HEK293 (cell line): ENCODE measurements around the gene IFI27L1.
"Not testable (repeated sequence)": the region's sequence is repeated elsewhere in the genome, so short reads cannot be mapped to it uniquely, and the experiment has no call there.

ENCODE experiments used
- CTCF ChIA-PET: fragments of 350-600 bp; formaldehyde crosslinking; extraction: SDS; loops from one replicate; lab custom pipeline; 2021; ENCODE audit warnings: antibody characterized with exemption; lab: Yijun Ruan, JAX
- POLR2A ChIA-PET: fragments of 300-600 bp; formaldehyde crosslinking; extraction: SDS; loops from one replicate; lab custom pipeline; 2020; ENCODE audit warnings: antibody characterized with exemption, inconsistent platforms; lab: Yijun Ruan, JAX
- H3K27ac ChIP-seq: fragments of 200-500 bp; sonication (Bioruptor generic); 2 replicates; pipeline ENCODE4 v1.5.1; 2014; ENCODE audit warnings: low read depth, low read length, control low read depth, inconsistent platforms; ENCODE audit errors: extremely low read depth
- H3K36me3 ChIP-seq, 2 experiments: fragments of 200-500 bp in 1 of 2; sonication (Bioruptor generic) in 1 of 2; 1 replicate in 1 of 2; 2 replicates in 1 of 2; pipeline ENCODE4 v1.5.1; 2014 to 2017; ENCODE audit warnings: inconsistent platforms in 2 of 2, low read length in 2 of 2; ENCODE audit not compliant: control insufficient read depth in 2 of 2, insufficient read depth in 1 of 2
- H3K4me1 ChIP-seq: fragments of 200-500 bp; sonication (Bioruptor generic); 2 replicates; pipeline ENCODE4 v1.5.1; 2014; ENCODE audit warnings: mild to moderate bottlenecking, low read length, inconsistent platforms; ENCODE audit not compliant: control insufficient read depth, insufficient read depth
- H3K4me3 ChIP-seq: 2 replicates; pipeline ENCODE4 v1.5.1; 2011; ENCODE audit warnings: low read depth, mild to moderate bottlenecking, control low read depth, low read length, moderate library complexity
- H3K9me3 ChIP-seq: fragments of 200-500 bp; sonication (Bioruptor generic); 2 replicates; pipeline ENCODE4 v1.5.1; 2014; ENCODE audit warnings: low read depth, low read length, inconsistent platforms; ENCODE audit not compliant: control insufficient read depth, insufficient read depth
- SETDB1 ChIP-seq: IDR thresholded peaks from one replicate; pipeline ENCODE4 v1.6.1; 2017; ENCODE audit warnings: mild to moderate bottlenecking, low read length, moderate library complexity, mixed read lengths; ENCODE audit not compliant: insufficient read length
- ZNF146 ChIP-seq: fragments of 450-650 bp; formaldehyde crosslinking; IDR thresholded peaks from 2 replicates; pipeline ENCODE4 v1.5.1; 2016; ENCODE audit warnings: missing biosample characterization, missing genetic modification characterization
- ZNF169 ChIP-seq: fragments of 450-650 bp; formaldehyde crosslinking; IDR thresholded peaks from 2 replicates; pipeline ENCODE4 v1.5.1; 2016; ENCODE audit warnings: missing biosample characterization, missing genetic modification characterization
- ZNF274 ChIP-seq, 2 experiments: fragments of 200-500 bp in 1 of 2; fragments of 450-650 bp in 1 of 2; sonication (Bioruptor generic) in 1 of 2; formaldehyde crosslinking in 1 of 2; IDR thresholded peaks; 2 replicates each; pipeline versions ENCODE4 v1.5.1 to v1.6.1; 2014 to 2016; ENCODE audit warnings: borderline replicate concordance in 1 of 2, inconsistent platforms in 1 of 2, low read length in 1 of 2, missing biosample characterization in 1 of 2, missing genetic modification characterization in 1 of 2
- ZNF280C ChIP-seq: fragments of 450-650 bp; formaldehyde crosslinking; IDR thresholded peaks from 2 replicates; pipeline ENCODE4 v1.5.1; 2016; ENCODE audit warnings: missing biosample characterization, missing genetic modification characterization
- ZNF362 ChIP-seq: fragments of 450-650 bp; formaldehyde crosslinking; IDR thresholded peaks from 2 replicates; pipeline ENCODE4 v1.5.1; 2016; ENCODE audit warnings: missing biosample characterization, missing genetic modification characterization
- TF ChIP-seq, protein P1 (sequence below): fragments of 450-650 bp; formaldehyde crosslinking; IDR thresholded peaks from 2 replicates; pipeline ENCODE4 v1.5.1; 2016; ENCODE audit warnings: missing biosample characterization, missing genetic modification characterization
- TF ChIP-seq, protein P2 (sequence below): fragments of 450-650 bp; formaldehyde crosslinking; IDR thresholded peaks from 2 replicates; pipeline ENCODE4 v1.5.1; 2016; ENCODE audit warnings: missing biosample characterization, missing genetic modification characterization

The IFI27L1 gene

GRCh38 chr14:94066089-94066676 lies 14.9 kb upstream of the IFI27L1 start (continued):
- TF ChIP-seq, protein P1, sequence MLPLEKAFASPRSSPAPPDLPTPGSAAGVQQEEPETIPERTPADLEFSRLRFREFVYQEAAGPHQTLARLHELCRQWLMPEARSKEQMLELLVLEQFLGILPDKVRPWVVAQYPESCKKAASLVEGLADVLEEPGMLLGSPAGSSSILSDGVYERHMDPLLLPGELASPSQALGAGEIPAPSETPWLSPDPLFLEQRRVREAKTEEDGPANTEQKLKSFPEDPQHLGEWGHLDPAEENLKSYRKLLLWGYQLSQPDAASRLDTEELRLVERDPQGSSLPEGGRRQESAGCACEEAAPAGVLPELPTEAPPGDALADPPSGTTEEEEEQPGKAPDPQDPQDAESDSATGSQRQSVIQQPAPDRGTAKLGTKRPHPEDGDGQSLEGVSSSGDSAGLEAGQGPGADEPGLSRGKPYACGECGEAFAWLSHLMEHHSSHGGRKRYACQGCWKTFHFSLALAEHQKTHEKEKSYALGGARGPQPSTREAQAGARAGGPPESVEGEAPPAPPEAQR (tag by site-specific recombination), result no peak

GRCh38 chr14:94072076-94072475 lies 9.0 kb upstream of the IFI27L1 start:
- POLR2A ChIA-PET, H3K27ac ChIP-seq, H3K4me1 ChIP-seq, H3K9me3 ChIP-seq, H3K4me3 ChIP-seq, CTCF ChIA-PET: not testable (repeated sequence)
- peaks cover 3 to 20% of the 10 kb centered on the region in 2 experiments; a peak in 2 of 3 replicates for H3K36me3 ChIP-seq
- peak; percentile 74 for TF ChIP-seq ZNF146 (tag by site-specific recombination)

DNA sequence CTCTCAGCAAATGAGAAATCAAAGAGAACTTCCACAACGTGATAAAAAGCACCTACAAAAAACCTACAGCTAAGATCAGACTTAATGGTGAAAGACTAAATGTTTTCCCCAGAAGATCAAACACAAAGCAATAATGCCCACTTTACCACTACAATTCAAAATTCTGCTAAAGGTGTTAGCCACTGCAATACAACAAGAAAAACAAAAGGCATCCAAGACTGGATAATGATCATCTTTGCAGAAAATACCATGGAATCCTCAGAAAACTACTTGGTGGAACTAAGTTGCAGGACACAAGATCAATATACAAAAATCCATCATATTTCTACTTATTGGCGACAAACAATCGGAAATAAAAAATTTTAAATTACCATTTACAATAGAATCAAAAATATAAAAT lies 6.6 kb upstream of the IFI27L1 start:
- POLR2A ChIA-PET, result no interaction called here
- TF ChIP-seq ZNF169 (no peak), ZNF280C (tag by site-specific recombination) (peak; percentile 70; the same call in 1 of the 2 replicates), SETDB1 (peak; percentile 87)
- TF ChIP-seq, protein P2, sequence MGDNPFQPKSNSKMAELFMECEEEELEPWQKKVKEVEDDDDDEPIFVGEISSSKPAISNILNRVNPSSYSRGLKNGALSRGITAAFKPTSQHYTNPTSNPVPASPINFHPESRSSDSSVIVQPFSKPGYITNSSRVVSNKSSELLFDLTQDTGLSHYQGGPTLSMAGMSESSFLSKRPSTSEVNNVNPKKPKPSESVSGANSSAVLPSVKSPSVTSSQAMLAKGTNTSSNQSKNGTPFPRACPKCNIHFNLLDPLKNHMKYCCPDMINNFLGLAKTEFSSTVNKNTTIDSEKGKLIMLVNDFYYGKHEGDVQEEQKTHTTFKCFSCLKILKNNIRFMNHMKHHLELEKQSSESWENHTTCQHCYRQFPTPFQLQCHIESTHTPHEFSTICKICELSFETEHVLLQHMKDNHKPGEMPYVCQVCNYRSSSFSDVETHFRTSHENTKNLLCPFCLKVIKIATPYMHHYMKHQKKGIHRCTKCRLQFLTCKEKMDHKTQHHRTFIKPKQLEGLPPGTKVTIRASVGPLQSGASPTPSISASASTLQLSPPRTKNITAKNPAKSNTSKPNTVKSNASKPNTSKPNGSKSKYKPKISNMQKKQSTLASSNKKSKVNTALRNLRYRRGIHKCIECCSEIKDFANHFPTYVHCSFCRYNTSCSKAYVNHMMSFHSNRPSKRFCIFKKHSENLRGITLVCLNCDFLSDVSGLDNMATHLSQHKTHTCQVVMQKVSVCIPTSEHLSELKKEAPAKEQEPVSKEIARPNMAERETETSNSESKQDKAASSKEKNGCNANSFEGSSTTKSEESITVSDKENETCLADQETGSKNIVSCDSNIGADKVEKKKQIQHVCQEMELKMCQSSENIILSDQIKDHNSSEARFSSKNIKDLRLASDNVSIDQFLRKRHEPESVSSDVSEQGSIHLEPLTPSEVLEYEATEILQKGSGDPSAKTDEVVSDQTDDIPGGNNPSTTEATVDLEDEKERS, result 0 out of 2 replicates have a peak, but pooled peaks have one; percentile 14
- Histone ChIP-seq H3K27ac (no peak overlapping the region), H3K4me3 (no peak overlapping the region), H3K9me3 (no peaks in the 10 kb centered on the region; the same call in 1 of the 2 replicates), H3K36me3 (peaks cover 3 to 44% of the 10 kb centered on the region in 2 experiments; a peak in 2 of 3 replicates), H3K4me1 (no peaks in the 10 kb centered on the region)
- CTCF ChIA-PET, result interaction anchor here (0.6 to 0.8 kb wide), 2 partner anchors 38 to 126 kb away, joined by 3 to 4 read pairs; no protein-coding TSS in a partner anchor

- POLR2A ChIA-PET, result no interaction called here
- Histone ChIP-seq H3K4me3 (no peak overlapping the region), H3K9me3 (no peaks in the 10 kb centered on the region; the same call in 1 of the 2 replicates), H3K36me3 (peaks cover 3 to 48% of the 10 kb centered on the region in 2 experiments; a peak in 2 of 3 replicates), H3K4me1 (no peaks in the 10 kb centered on the region), H3K27ac (no peak overlapping the region)
- TF ChIP-seq ZNF362 (tag by site-specific recombination) (no peak), ZNF280C (tag by site-specific recombination) (no peak), ZNF274 (IDR thresholded peaks at IDR 0.05; ENCODE audit: low read length) (0 out of 2 replicates have a peak, but pooled peaks have one; percentile 33), ZNF274 (tag by site-specific recombination; IDR thresholded peaks at IDR 0.05; ENCODE audit: borderline replicate concordance) (peak; percentile 71; the same call in 1 of the 2 replicates)
- CTCF ChIA-PET, result interaction anchor here (0.8 kb wide), 1 partner anchor 38 kb away, joined by 3 read pairs; no protein-coding TSS in a partner anchor
These were observed 6.1 kb upstream of the IFI27L1 start for GRCh38 chr14:94075008-94075407.
